H4 (cell line): ENCODE data around the gene CGB3. TPM values are rescaled to one million over a fixed set of nuclear protein-coding genes. Genes with fewer than 3 reads are reported as not detected.
"Not testable (repeated sequence)": the region's sequence is repeated elsewhere in the genome, so short reads cannot be mapped to it uniquely, and the experiment has no call there.

Experiments used
- DNase-seq: peaks from one replicate; pipeline ENCODE4 v3.0.0-alpha.2; 2015; ENCODE audit warnings: low spot score
- total RNA-seq: library from RNA; depleted of rRNA; stranded (reverse); fragments of >200 nt; shearing (Covaris generic); gene quantifications from 2 replicates; pipeline ENCODE4 v1.2.3, GENCODE V29; 2014

The CGB3 gene
- total RNA-seq, 1 experiment from 2014 or later = not detected

- DNase-seq = not testable (repeated sequence)
These were observed 18.5 kb upstream of the CGB3 start for GRCh38 chr19:49042666-49043065.

DNA sequence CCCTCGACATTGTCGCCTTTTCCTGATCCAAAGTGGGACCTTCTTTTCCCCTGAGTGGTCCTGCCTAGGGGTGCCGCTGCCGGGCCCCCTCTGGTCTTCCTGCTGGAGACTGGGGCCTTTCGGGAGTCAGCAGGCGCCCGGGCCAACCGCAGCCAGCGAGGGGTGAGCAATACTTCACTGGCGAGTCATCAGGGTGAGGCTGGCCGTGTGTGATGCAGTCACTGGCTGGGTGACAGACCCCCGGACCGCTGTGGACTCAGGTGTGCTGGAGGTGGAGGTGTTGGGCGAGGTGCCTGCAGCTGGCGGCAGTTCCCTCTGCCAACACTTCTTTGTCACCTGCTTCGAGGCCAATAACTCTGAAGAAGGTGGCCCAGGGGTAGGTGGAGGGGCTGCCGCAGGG is 18.0 kb upstream of the CGB3 start:
- no peak for DNase-seq

- not testable (repeated sequence) for DNase-seq
These were observed 15.6 kb upstream of the CGB3 start for GRCh38 chr19:49039736-49040135.

GRCh38 chr19:49038557-49039276 is 14.6 kb upstream of the CGB3 start:
- DNase-seq = peak; percentile 87

DNA sequence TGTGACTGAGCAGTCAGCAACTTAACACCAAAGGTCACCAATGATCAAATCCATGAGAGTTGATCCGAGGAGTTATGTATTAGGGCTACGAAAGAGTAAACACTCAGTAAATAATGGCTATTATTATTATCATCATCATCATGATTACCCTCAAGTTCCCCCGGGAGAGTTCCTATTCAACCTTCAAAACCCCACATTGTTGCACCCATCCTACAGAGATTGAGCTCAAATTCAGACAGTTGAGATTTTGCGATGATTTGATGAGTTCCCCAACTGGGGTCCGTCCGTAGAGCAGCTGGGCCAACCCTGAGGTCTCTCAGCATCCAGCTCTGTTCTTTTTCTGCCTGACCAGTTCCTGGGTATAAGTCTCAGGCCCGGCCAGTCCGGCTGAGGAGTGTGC is 14.0 kb upstream of the CGB3 start:
- DNase-seq = not testable (repeated sequence)

DNA sequence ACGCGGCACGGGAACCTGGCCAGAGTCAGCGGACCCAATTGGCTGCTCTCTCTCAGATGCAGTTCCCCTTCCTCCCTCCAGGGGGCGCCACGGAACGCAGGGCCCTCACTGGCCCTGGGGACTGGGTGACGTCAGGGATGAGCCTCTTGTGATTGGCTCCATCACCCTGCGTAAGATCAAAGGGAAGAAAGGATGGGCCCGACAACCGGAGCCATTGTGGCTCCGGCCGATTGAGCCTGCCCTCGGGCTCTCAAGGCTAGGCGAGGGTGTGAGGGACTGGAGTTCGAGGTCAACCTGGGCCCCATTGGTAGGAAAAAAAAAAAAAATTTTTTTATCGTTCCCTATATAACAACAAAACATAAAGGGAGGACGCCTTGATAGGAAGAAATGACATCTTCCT is 12.7 kb upstream of the CGB3 start, which contains the start of gene CGB1:
CGB1 (minus strand) TSS at position 81 of the 400 bp plus-strand sequence. CDS start 184 bp downstream, outside the sequence.
- not testable (repeated sequence) for DNase-seq

DNA sequence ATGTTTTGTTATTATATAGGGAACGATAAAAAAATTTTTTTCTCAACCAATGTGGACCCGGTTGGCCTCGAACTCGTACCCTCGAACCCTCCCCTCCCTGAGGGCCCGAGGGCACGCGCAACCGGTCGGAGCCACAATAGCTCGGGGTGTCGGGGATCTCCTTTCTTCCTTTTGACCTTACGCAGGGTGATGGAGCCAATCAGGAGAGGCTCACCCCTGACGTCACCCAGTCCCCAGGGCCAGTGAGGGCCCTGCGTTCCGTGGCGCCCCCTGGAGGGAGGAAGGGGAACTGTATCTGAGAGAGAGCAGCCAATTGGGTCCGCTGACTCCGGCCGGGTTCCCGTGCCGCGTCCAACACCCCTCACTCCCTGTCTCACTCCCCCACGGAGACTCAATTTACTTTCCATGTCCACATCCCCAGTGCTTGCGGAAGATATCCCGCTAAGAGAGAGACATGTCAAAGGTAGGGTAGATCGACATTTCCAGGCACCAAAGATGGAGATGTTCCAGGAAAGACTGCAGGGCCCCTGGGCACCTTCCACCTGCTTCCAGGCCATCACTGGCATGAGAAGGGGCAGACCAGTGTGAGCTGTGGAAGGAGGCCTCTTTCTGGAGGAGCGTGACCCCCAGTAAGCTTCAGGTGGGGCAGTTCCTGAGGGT is 7.6 kb upstream of the CGB3 start, which contains the start of gene CGB2:
CGB2 (plus strand) TSS at position 249 of the 660 bp plus-strand sequence; CDS start at position 455, 206 bp downstream.
- DNase-seq = not testable (repeated sequence)

GRCh38 chr19:49030323-49030722 is 6.2 kb upstream of the CGB3 start:
- not testable (repeated sequence) for DNase-seq

DNA sequence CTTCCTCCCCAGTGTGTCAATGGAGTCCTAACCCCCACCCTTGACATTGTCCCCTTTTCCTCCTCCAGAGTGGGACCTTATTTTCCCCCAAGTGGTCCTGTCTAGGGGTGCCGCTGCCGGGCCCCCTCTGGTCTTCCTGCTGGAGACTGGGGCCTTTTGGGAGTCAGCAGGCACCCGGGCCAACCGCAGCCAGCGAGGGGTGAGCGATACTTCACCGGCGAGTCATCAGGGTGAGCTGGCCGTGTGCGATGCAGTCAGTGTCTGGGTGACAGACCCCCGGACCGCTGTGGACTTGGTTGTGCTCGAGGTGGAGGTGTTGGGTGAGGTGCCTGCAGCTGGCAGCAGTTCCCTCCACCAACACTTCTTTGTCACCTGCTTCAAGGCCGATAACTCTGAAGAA is 5.6 kb upstream of the CGB3 start:
- DNase-seq = not testable (repeated sequence)

DNA sequence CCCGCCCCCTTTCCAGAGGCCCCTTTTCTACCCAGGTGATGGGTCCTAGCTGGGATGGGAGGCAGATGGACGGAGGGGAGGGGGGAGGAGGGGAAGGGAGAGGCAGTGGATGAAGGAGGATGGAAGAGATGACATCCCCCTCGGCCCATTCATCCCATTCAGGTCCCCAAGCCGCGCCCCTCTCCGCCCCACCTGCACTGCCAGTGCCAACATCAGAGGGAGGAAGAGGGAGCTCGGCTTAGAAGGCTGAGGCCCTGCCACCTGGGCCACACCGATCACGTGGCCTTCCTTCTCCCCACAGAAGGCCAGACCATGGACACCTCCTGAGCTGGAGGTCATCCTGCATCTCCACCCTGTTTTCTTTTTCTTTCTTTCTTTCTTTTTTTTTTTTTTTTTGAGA is 4.6 kb upstream of the CGB3 start:
- DNase-seq = not testable (repeated sequence)

GRCh38 chr19:49025599-49025998 is 1.5 kb upstream of the CGB3 start:
- not testable (repeated sequence) for DNase-seq

- DNase-seq = not testable (repeated sequence)
These were observed 955 bp upstream of the CGB3 start for GRCh38 chr19:49025088-49025487.

DNA sequence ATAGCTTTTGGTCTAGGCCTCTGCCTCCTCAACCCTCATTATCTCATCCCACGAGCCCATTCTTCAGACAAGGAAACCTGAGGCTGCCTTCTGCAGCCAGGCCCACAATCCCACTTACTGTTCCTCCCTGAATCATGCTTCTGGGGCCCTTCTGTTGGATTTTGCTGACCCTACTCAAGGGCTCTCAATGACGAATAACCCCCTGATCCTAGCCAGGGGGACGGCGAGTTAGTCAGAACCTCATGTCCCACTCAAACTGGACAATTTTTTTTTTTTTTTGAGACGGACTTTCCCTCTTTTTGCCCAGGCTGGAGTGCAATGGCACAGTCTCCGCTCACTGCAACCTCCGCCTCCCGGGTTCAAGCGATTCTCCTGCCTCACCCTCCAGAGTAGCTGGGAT is 2.0 kb downstream of the CGB3 start:
- DNase-seq = no peak

GRCh38 chr19:49020931-49021895 is 2.9 kb downstream of the CGB3 start:
- DNase-seq = peak; percentile 76

- no peak for DNase-seq
These were observed 3.8 kb downstream of the CGB3 start for GRCh38 chr19:49020342-49020741.

DNA sequence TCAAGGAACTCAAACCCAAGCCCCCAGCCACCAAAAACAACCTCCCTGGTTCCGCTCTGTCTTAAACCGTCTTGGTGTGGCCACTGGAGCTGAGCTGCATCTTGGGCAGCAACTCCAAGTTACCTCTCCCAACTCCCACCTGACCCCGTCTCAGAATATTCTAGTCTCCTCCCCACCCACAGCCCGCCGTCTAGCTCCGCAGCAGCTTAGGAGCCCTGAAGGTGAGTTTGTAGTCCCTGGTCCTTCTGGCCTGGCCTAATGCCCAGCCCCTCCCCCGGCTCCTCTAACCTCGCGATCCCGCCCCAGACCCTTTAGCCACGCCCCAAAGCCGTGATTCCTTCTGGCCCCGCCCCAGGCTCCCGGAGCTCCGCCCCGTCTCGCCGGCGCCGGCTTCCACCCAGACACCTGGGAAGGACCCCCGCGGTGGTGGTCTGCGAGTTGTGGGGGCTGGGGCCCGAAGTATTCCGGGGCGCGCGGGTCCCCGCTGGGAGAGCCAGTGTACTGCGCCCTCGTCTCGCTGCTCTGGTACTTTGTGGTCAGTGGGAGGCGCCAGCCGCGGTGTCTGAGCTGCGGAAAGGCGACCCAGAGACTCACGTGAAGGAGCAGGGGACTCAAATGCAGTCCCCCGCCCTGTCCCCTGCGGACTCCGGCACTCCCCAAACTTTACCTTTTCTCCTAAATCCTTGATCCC is 4.7 kb downstream of the CGB3 start:
- peak; percentile 16 for DNase-seq

- not testable (repeated sequence) for DNase-seq
These were observed 5.5 kb downstream of the CGB3 start for GRCh38 chr19:49018388-49019241.

DNA sequence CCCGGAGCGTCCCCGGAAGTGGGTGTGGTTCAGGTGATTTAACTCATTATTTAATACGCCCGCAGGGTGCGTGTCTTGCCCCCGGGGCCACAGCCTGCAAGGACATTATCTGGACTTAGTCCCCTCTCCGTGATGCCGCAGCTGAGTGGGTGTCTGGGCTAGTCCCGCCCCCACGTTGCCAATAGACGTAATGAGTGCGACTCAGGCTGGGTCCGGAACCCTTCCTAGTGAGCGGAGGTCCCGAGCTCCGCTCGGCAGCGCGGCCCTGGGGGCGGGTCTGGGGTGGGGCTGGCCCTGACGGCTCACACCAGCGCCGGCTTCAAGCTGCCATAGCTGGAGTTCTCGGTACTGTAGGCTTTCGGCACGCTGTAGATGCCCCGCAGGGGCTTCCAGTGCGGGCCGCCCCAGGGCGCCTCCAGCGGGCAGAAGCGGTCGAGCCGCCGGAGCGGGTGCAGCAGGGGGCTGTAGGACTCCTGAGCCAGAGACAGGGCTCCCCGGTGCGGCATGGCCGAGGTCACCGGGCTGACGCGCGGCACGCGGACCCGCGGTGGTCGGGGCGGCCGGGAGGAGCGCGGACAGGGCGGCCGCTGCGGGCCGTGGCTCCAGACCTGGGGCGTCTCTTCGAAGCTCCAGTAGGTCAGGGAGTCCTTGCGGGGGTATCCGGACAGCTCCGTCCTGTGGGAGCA is 6.3 kb downstream of the CGB3 start:
- peak; percentile 20 for DNase-seq

DNA sequence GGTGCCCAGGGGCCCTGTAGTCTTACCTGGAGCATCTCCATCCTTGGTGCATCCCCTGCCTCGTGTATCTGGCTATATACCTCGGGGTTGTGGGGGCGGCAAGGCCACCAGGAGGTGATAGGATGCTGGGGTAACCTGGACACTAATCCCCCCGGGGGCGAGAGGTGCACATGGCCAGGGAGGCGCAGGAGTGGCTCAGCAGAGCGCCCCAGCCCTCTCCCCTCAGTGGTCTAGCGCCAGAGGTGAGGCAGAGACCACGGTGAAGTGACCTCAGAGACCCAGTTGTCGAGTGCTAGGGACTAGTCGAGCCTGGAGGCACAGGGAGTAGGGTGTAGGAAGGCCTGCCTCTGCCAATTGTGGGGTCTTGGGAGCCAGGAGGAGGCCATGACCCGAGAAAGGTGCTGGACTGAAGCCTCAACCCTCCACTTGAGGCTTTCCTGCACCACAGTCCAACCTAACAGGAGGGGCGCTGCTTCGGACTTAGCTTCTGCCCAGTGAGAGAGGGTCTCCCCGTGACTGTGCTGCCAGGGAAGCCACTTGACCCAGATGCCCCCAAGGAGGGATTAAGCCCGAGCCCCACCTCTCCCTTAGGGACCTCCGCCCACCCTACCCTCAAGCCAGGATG is 7.0 kb downstream of the CGB3 start, which contains the start of gene LHB:
LHB (minus strand) TSS at position 51 of the 625 bp plus-strand sequence; CDS start at position 41, 10 bp downstream.
- no peak for DNase-seq
